ENCODE data around the gene EIF5. TPM values are rescaled to one million over a fixed set of nuclear protein-coding genes. Genes with fewer than 3 reads are reported as not detected.

EIF5 gene
- total RNA-seq, 1 experiment from 2014 or later, result 167 TPM

DNA sequence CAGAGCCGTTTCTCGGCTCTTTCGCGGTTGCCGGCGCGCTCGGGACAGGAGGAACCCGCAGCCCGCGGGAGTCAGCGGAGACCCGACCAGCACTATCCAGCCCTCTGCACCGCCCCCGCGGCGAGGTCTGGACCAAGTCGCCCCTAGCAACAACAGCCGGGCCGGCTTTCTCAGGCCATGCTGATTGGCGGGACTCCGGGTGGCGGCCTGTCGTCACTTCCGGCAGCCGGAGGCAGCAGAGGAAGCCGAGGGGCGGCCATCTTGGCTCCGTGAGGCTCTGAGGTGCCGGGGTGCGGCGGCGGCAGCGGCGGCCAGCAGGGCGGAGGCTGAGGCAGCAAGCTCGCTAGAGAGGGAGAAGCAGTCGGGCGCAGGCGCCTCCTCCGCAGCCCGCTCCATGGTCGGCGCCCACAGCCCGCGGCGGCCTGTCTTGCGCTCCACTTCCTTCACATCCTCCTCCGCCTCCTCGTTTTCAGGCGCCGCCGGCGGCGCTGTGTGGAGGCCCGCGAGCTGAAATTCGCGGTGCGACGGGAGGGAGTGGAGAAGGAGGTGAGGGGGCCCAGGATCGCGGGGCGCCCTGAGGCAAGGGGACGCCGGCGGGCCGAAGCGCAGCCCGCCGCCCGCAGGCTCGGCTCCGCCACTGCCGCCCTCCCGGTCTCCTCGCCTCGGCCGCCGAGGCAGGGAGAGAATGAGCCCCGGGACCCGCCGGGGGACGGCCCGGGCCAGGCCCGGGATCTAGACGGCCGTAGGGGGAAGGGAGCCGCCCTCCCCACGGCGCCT is 51.3 kb downstream of the EIF5 start, which contains the start of gene MARK3:
TSS of gene MARK3 (plus strand) at position 264 of the 777 bp plus-strand sequence. CDS start 615 bp downstream, outside the sequence.
- DNase-seq, result peak; percentile 99
- peaks cover 5% of the 10 kb centered on the region; the same call in 1 of the 2 replicates for H3K27me3 ChIP-seq (ENCODE audit: control insufficient read depth, insufficient read depth, low read length)
- H3K36me3 ChIP-seq (replicated peaks; ENCODE audit: control insufficient read depth, insufficient read depth, low read length), result no peaks in the 10 kb centered on the region
- H3K4me3 ChIP-seq (ENCODE audit: insufficient read depth, low read depth, low read length), result peak within 1 kb of the TSS; percentile 98

- peak; percentile 53 for DNase-seq
- Histone ChIP-seq H3K36me3 (replicated peaks; ENCODE audit: control insufficient read depth, insufficient read depth, low read length) (no peaks in the 10 kb centered on the region), H3K27me3 (ENCODE audit: control insufficient read depth, insufficient read depth, low read length) (peaks cover 5% of the 10 kb centered on the region; the same call in 1 of the 2 replicates), H3K4me3 (ENCODE audit: insufficient read depth, low read depth, low read length) (peak overlapping the region; percentile 98)
Measured at GRCh38 chr14:103385929-103386712, 52.1 kb downstream of the EIF5 start.

DNA sequence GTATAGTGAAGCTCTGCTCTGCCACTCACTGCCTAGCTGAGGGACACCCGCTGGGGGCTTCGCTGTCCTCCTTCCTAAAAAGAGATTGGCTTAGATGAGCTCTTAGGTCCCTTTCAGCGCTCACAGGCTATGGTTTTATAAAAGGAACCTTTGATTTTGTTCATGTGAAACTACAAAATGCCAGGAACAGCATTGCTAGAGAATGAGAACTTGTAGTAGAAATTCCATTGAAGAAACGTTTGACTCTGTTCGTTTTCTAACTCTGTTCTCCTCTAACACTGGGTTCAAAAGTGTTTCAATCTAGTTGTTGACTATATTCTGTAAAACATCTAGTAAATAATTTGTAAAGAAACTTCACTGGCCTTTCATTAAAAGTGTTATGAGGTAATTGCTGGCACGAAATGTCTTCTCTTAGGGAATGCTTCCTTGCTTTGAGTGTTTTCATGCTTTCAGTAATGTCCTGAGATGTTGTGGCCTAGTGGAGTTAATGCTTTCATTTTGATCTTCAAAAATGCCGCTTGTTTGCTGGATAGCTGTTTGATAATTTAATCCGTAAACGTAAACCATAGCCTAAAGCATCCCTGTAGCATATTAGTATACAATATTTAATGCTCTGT is 52.8 kb downstream of the EIF5 start:
- Histone ChIP-seq H3K36me3 (replicated peaks; ENCODE audit: control insufficient read depth, insufficient read depth, low read length) (no peaks in the 10 kb centered on the region), H3K4me3 (ENCODE audit: insufficient read depth, low read depth, low read length) (peak overlapping the region; percentile 98), H3K27me3 (ENCODE audit: control insufficient read depth, insufficient read depth, low read length) (peaks cover 5% of the 10 kb centered on the region; the same call in 1 of the 2 replicates)
- DNase-seq, result peak; percentile 50

GRCh38 chr14:103388664-103389063 is 54.6 kb downstream of the EIF5 start:
- no peak for DNase-seq
- H3K36me3 ChIP-seq (replicated peaks; ENCODE audit: control insufficient read depth, insufficient read depth, low read length), result no peaks in the 10 kb centered on the region
- H3K4me3 ChIP-seq (ENCODE audit: insufficient read depth, low read depth, low read length), result no peak overlapping the region
- peaks cover 5% of the 10 kb centered on the region; the same call in 1 of the 2 replicates for H3K27me3 ChIP-seq (ENCODE audit: control insufficient read depth, insufficient read depth, low read length)

DNA sequence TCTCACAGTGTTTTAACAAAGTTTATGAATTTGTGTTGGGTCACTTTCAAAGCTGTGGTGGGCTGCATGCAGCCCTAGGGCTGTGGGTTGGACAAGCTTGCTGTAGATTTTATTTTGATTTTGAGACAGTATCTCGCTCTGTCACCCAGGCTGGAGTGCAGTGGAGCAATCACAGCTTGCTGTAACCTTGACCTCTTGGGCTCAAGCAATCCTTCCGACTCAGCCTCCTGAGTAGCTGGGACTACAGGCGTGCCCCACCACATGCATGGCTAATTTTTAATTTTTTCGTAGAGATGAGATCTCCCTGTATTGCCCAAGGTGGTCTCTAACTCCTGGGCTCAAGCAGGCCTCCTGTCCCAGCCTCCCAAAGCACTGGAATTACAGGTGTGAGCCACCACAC is 56.6 kb downstream of the EIF5 start:
- Histone ChIP-seq H3K27me3 (ENCODE audit: control insufficient read depth, insufficient read depth, low read length) (no peaks in the 10 kb centered on the region), H3K4me3 (ENCODE audit: insufficient read depth, low read depth, low read length) (no peak overlapping the region), H3K36me3 (replicated peaks; ENCODE audit: control insufficient read depth, insufficient read depth, low read length) (no peaks in the 10 kb centered on the region)
- DNase-seq, result no peak

- DNase-seq, result peak; percentile 62
- H3K27me3 ChIP-seq (ENCODE audit: control insufficient read depth, insufficient read depth, low read length), result no peaks in the 10 kb centered on the region
- H3K36me3 ChIP-seq (replicated peaks; ENCODE audit: control insufficient read depth, insufficient read depth, low read length), result no peaks in the 10 kb centered on the region
- no peak overlapping the region for H3K4me3 ChIP-seq (ENCODE audit: insufficient read depth, low read depth, low read length)
Measured at GRCh38 chr14:103391048-103391447, 57.0 kb downstream of the EIF5 start.

DNA sequence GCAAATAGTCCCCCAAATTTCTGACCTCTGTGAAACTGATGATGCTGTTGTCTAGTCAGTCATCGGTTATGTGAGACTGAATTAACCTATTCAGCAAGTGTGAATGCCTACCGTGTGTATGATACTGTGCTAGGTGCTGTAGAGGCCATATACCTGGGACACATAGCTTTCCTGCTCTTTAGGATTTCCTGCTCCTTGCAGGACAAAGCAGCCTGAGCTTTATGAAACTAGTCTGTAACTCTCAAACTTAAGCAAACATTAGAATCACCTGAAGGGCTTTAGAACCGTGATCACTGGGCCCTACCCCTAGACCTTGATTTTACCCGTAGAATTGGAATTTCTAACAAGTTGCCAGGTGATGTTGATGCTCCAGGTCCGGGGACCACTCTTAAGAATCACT is 58.1 kb downstream of the EIF5 start:
- Histone ChIP-seq H3K4me3 (ENCODE audit: insufficient read depth, low read depth, low read length) (no peak overlapping the region), H3K36me3 (replicated peaks; ENCODE audit: control insufficient read depth, insufficient read depth, low read length) (no peaks in the 10 kb centered on the region), H3K27me3 (ENCODE audit: control insufficient read depth, insufficient read depth, low read length) (no peaks in the 10 kb centered on the region)
- no peak for DNase-seq

GRCh38 chr14:103392572-103392971 is 58.5 kb downstream of the EIF5 start:
- Histone ChIP-seq H3K36me3 (replicated peaks; ENCODE audit: control insufficient read depth, insufficient read depth, low read length) (no peaks in the 10 kb centered on the region), H3K27me3 (ENCODE audit: control insufficient read depth, insufficient read depth, low read length) (no peaks in the 10 kb centered on the region), H3K4me3 (ENCODE audit: insufficient read depth, low read depth, low read length) (no peak overlapping the region)
- no peak for DNase-seq

GRCh38 chr14:103393070-103393469 is 59.0 kb downstream of the EIF5 start:
- no peaks in the 10 kb centered on the region for H3K36me3 ChIP-seq (replicated peaks; ENCODE audit: control insufficient read depth, insufficient read depth, low read length)
- no peak for DNase-seq
- no peak overlapping the region for H3K4me3 ChIP-seq (ENCODE audit: insufficient read depth, low read depth, low read length)
- no peaks in the 10 kb centered on the region for H3K27me3 ChIP-seq (ENCODE audit: control insufficient read depth, insufficient read depth, low read length)

- DNase-seq, result peak; percentile 47
- H3K27me3 ChIP-seq (ENCODE audit: control insufficient read depth, insufficient read depth, low read length), result no peaks in the 10 kb centered on the region
- H3K4me3 ChIP-seq (ENCODE audit: insufficient read depth, low read depth, low read length), result no peak overlapping the region
- no peaks in the 10 kb centered on the region for H3K36me3 ChIP-seq (replicated peaks; ENCODE audit: control insufficient read depth, insufficient read depth, low read length)
Measured at GRCh38 chr14:103393676-103394626, 59.9 kb downstream of the EIF5 start.

Other genes starting within 250 kb of the EIF5 start
- 0.21 TPM in 1 of 2 replicates, not detected in the other for gene EXOC3L4, start 239.5 kb upstream of the EIF5 start, total RNA-seq (2014; rRNA removed; shearing (Covaris generic))
- 30.1 and 38.7 TPM in 2 replicates for gene TNFAIP2, start 210.8 kb upstream of the EIF5 start, total RNA-seq (2014; rRNA removed; shearing (Covaris generic))
- 66.0 and 66.8 TPM in 2 replicates for gene MARK3, start 51.2 kb downstream of the EIF5 start, total RNA-seq (2014; rRNA removed; shearing (Covaris generic))
- 282 and 412 TPM in 2 replicates for gene CKB, start 188.6 kb downstream of the EIF5 start, total RNA-seq (2014; rRNA removed; shearing (Covaris generic))
- gene TRMT61A, start 195.0 kb downstream of the EIF5 start, total RNA-seq (2014; rRNA removed; shearing (Covaris generic)), result 13.4 and 14.1 TPM in 2 replicates
- gene BAG5, start 228.4 kb downstream of the EIF5 start, total RNA-seq (2014; rRNA removed; shearing (Covaris generic)), result 16.6 and 17.7 TPM in 2 replicates
- gene COA8, start 228.7 kb downstream of the EIF5 start, total RNA-seq (2014; rRNA removed; shearing (Covaris generic)), result 15.8 and 17.4 TPM in 2 replicates

All from H7 (cell line).